Activated CD4-positive, CD25-positive, alpha-beta regulatory T cell treated with anti-CD3 and anti-CD28 coated beads, Interleukin-2, amount 50 U/mL, for 24 hours (primary cell): ENCODE data around the gene KCNMB2.
"Not testable (repeated sequence)": the region's sequence is repeated elsewhere in the genome, so short reads cannot be mapped to it uniquely, and the experiment has no call there.

Source experiments
- ATAC-seq, 2 donors: fragments of 150-1000 bp; cut with Tn5 transposase; one replicate each; pipeline ENCODE4 v1.10.0; 2021; ENCODE audit warnings: mild to moderate bottlenecking in 1 of 2, moderate library complexity in 1 of 2

The KCNMB2 gene

DNA sequence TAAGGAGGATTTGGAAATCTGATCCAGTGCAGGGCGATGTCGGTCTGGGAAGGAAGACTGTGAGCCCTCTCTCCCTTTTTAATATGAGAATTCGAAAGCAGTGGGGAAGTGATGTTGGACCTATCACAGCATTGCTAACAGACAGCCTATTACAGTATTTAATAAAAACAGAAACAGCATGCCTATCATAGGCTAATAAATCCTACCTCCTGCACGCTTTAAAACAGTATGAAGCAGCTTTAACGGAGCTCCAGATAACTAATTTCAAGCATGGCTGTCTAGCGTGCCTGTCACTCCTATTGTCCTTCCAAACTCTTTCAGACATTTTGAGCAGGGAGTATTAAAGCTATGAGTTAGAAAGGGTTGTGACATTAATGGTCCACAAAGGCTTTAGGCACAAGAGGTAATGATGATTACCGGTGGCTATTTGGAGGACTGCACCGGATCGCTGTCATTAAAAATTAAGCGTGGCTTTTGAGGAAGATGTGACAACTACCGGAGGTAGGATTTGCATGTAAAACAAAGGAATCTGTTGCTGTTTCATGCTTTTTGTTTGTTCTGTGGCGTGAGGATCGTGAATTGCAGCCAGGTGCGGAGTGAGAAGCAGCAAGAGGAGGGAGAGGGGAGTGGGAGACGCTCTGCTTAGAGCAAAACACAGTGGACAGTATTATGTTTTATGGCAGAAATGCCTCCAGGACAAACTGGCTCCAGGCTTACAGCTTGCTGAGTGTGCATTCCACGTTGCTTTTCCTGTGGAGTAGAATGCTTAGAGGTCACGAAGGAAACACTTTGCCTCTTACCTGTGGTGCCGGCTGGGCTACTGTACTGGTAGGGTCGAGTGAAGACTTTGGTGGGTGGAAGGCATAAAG, at the start of gene KCNMB2:
Gene KCNMB2, plus strand, starts transcription at position 226 of the 869 bp plus-strand sequence.
- ATAC-seq = no peak

DNA sequence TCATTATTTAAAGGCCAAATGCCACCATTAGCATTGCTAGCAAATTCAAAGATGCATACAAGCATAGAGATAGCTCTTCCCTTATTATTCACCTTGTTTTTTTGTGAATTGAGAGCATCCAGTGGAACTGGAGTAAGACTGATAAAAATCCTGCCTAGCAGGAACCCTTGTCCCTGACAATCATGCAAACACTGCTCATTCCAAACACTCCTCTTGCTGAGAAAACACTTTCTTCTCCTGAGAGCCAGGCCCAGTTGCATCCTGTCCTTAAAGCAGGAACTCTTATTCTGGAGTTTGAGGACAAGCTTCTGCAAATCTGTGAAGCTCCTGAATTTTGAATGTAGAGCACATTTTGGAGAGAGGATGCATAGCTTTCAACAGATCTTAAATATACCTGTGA, 49.3 kb upstream of the KCNMB2 start:
- ATAC-seq = no peak

DNA sequence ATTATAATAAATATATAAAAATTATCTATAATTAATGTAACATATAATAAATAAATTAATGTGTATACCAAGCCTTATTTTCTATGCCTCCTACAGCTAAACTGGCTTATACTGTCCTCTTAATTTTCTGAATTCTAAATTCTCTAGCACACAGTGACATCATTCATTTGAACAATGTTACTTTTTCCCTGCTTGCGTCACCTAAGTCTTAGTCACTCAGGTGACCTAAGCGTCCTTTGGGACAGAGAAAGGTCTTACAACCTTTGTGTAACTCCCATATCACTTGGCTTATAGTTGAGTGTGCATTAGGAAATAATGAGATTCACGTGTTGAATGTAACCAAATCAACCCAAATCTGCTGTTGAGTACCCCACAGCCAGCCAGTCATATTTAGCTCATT, 48.5 kb upstream of the KCNMB2 start:
- ATAC-seq = no peak

DNA sequence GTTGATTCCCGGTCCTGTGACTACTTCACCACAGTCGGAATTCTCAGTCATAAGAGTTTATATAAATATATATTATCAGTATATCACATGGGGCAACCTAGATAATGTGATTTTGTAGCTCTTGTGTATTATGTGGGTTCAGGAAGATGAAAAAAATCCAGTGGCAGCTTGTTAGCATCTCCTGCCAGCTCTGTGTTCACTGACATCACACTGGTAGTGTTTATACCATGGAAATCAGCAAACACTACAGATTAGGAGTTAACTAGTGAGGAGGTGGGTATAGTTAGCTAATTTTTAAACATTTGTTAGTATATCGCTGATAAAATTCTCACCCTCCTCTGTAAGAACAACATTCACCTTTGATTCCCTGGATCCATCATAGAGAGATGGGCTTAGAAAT, 44.5 kb upstream of the KCNMB2 start:
- no peak for ATAC-seq

DNA sequence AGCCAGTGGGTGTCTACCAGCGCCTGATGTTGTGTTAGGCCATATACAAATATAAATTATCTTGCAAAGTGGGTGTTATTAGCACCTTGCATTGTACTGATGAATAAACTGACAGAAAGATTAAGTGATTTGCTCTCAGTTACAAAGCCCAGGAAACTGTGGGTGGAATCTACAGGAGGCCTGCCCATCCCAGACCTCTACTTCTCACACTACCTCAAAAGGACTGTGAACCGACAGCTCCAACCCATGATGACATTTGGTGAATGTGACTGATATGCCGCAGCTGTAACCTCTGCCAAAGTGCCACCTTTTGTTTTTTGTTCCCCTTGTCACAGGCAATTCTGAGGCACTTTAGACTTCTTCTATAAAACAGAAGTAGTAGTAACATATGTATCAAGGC, 43.7 kb upstream of the KCNMB2 start:
- ATAC-seq = no peak

DNA sequence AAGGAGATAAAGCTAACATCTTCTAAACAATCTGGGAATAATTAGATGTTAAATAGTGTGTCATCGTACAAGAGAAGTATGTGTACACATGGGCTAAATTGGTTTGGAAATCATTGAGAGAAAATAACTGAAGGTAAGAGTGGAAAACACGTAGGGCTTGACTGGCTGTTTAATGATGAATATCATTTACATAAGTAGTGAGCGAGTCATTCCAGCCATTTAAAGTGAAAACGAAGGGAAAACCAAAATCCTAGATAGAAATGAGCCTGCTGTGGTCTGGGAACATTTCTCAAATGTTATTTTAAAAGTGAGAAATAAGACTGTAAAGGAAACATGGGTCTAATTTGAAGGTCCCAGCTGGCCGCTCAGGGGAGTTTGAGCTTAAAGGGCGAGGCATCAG, 41.9 kb upstream of the KCNMB2 start:
- ATAC-seq = no peak

DNA sequence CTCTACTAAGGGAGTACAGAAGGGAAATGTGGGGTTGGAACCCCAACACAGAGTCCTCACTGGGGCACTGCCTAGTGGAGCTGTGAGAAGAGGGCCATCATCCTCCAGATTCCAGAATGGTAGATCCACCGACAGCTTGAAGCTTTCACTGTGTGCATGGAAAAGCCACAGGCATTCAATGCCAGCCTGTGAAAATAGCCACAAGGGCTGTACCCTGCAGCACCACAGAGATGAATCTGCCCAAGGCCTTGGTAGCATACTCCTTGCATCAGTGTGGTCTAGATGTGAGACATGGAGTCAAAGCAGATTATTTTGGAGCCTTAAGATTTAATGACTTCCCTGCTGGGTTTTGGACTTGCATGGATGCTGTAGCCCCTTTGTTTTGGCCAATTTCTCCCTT, 39.3 kb upstream of the KCNMB2 start:
- ATAC-seq = no peak

DNA sequence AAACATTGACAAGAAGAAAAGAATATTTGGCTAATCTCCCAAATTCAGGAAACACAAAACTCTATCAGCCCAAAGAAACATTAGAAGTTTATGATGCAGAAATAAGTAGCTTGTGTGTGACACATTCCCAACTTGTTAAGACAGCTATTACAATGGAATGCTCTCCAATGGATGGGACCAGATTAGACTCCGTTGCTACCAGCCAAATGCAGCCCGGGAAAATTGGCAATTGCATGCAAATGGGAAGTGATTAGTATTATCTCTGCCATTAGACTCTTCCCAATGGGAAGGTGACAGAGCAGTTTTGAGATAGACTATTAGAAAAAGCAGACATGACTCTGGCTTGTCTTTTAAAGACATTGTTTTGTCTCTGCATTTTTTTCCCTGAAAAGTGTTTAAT, 37.4 kb upstream of the KCNMB2 start:
- ATAC-seq = no peak

DNA sequence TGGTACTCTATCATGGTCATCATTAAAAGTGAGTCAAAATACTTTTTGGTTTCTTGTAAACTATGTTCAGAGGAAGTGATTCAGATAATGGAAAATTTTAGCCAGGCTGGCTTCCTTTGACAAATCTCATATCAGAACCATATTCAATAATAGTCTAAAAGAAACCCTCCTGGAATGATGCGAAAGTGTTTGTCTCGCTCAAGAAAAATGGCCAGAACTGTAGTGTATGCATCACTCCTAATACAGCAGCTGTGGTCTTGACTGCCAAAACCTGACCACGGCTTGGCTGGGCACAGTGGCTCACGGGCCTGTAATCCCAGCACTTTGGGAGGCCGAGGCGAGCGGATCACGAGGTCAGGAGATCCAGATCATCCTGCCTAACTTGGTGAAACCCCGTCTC, 35.6 kb upstream of the KCNMB2 start:
- no peak for ATAC-seq

DNA sequence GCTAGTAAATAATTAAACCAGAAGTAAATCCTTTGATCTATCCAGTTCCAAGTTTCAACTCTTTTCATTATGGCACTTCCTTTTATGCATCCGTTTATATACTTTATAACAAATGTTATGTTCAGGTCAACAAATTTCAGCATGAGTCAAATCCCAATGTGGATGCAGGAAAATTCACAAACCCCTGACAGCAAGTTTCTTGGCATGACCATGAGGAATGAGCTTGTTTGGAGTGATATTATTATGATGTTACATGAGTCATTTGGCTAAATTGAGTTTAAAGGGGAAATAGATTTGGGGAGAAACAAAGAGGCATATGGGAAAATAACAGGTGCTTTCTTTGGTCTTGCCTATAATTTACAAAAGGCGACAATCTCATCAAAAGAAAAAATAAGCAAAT, 32.1 kb upstream of the KCNMB2 start:
- ATAC-seq = no peak

DNA sequence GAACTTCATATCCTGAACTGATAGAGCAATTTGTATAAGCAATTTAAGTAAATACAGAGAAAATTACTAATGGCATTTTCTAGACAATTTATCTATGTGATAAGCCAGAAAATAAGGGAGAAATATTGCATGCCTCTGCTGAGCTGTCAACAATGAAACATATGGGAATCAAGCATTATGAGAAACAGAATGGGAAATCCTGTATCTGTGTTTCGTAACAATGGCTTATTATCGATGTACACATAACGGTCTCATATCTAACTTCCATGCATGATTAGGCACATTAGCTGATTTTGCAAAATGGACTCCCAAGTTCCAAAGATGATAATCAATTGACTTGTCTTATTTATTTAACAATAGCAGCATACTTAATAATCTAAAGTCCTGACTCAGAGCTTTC, 30.4 kb upstream of the KCNMB2 start:
- ATAC-seq = no peak

DNA sequence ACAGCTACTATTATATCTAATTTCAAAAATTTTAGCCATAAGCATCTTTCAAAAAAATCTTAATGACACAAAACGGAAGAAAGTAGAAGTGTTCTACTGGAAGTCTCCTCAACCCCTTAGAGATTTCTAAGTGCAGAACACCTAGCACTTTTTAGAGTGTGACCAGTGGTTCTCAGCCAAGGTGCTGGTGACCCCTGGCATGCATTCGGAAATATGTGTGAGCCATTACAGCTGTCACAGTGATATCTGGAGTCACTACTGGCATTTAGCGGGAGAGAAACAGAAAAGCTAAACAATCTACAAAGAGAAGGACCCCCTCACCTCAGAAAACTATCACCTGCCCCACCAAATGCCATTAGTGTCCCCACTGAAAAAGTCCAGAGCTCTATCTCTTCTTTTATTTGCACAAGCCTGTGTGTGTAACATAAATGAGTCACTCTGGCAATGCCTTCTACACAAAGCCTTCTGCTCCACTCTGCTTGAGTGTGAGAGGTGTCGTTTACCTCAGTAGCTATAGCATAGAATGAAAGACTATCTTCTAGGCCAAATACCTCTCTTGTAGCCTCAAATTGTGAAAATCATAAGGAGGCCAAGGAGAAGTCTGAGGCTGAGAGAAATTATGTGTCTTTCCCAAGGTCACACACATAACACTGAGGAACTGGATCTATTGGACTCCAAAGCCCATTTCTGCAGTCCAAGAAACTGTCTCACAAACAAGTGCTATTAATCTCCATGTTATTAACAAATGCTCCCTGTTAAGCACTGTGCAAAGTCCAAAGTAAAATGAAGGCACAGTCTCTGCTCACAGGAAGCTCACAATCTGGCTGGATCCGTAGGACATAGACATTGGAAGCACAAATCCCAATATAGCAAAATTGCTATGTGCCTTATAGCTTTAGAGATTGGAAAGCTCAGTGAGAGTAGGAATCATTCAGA, 28.5 kb upstream of the KCNMB2 start:
- no peak for ATAC-seq

DNA sequence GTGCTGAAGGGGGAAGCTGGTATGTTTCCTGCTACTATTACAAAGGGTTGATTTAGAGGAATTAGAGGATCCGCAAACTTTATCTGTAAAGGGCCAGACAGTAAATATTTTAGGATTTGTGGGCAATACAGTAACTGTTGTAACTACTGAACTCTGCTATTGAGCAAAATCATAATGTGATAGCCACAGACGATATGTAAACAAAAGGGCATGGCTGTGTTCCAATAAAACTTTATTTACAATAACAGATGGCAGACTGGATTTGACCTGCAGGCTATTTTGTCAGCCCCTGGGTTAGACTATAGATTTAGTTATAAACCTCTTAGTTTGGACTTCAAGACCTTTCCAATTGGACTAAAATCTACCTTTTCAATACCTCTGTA, 27.8 kb upstream of the KCNMB2 start:
- ATAC-seq = no peak

DNA sequence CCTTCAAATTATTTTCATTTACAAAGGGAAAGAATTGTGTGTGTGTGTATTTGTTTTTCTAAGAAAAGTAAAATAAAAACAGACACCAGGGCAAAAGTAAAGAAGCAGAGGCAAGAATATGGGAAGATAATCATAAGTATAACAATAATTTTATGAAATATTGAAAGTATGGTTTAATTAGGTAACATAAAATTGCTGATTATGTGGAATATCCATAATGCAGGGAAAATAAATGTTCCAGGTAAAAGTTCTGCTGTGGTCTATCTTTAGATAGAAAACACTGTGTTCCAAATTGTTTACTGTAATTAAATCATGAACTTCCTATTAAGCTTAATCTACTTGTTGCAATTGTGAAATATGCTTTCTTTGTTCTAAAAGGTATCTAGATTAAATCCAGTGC, 25.7 kb upstream of the KCNMB2 start:
- ATAC-seq = no peak

DNA sequence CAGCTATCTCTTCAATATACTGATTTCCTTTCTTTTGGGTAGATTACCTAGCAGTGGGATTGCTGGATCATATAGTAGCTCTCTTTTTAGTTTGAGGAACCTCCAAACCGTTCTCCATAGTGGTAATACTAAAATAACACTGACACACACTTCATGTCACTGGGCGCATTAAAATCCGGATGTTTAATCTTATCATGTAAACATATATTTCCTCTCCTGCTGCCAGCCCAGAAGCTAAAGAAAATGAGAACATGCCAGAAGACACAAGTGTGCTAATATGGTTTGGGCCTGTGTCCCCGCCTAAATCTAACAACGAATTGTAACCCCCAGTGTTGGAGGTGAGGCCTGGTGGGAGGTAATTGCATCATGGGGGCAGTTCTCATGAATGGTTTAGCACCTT, 23.6 kb upstream of the KCNMB2 start:
- ATAC-seq = no peak

DNA sequence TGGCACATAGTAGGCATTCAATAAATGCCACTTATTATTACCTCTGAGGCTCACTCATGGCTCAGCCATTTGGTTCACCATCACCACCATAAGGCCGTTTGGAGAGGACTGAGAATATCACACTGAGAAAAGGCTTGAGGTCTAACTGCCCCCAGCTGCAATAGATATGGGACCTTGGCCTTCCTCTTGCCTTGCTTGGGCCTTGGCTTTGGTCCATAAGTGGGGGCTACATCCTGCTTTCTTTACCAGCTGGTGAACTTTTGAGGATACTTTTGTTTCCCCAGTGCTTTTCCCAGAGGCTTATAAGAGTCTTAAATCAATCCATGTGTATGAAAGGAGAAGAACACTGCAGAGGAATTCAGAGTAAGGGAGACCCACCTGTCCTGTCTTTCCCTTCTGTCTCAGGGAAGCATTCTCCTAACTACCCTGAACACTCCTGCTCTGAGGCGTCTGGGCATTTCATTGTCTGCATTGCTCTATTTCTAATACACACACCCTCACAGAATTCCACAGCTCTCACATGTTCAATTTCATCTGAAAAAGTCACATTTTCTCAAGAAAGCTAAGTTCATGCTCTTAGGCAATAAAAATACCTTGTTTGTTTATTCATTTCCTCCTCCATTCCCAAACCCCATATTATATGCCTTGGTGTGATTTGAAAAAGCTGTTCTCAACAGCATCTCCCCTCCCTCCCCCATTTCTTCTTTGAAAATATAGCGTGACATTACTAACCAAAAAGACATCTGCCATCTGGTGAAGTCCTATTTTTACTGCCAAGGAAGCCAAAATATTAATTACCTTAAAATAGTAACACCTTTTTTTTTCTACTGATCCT, 22.5 kb upstream of the KCNMB2 start:
- ATAC-seq = no peak

DNA sequence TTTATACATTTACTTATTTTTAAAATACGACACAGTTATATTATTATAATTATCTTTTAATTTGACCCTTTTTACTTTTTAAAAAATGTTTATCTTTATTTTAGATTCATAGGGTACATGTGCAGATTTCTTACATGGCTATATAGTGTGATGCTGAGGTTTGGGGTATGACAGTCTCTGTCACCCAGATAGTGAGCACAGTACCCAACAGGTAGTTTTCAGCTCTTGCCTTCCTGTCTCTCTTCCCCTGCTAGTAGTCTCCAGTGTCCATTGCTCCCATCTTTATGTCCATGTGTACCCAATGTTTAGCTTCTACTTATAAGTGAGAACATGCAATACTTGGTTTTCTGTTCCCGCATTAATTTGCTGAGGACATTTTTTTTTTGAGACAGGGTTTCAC, 21.8 kb upstream of the KCNMB2 start:
- no peak for ATAC-seq

DNA sequence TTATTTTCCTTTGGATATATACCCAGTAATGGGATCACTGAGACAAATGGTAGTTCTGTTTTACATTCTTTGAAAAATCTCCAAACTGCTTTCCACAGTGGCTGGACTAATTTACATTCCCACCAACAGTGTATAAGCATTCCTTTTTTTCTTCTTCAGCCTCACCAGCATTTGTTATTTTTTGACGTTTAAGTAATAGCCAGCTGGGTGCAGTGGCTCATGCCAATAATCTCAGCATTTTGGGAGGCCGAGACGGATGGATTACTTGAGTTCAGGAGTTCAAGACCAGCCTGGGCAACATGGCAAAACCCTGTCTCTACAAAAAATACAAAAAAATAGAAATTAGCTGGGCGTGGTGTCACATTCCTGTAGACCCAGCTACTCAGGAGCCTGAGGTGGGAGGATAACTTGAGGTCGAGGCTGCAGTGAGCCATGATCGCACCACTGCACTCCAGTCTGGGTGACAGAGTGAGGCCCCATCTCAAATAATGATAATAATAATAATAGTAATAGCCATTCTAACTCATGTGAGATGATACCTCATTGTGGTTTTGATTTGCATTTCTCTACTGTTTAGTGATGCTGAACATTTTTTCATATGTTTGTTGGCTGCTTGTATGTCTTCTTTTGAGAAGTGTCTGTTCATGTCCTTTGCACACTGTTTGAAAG, 21.0 kb upstream of the KCNMB2 start:
- ATAC-seq = not testable (repeated sequence)

DNA sequence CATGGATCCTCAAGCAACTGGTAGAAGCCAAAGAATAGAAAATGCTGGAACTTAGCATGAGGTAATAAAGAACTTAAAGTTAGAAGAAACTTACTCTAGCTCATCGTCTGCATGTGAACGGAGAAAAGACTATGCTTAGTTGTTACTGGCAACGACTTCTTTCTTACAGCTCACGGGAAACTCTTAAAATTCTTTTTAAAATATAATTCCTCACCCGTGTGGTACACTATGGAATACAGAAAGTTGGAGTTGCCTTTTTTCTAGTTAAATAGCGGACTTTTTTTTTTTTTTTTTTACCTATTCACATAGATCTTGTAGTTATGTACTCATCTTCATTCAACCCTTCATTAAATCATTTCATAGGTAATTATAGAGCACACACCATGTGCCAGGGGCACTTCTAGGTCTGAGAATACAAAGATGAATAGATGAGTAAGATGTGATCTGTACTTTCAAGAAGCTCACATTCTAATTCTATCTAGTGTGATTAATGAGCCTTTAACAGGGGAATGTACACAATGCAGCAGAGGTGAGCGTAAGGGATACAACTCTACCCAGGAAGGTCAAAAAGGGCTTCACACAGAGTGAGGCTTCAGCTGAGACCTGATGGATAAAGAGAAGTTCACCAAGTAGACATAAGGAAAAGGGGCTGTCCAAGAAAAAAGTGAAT, 18.4 kb upstream of the KCNMB2 start:
- no peak for ATAC-seq

DNA sequence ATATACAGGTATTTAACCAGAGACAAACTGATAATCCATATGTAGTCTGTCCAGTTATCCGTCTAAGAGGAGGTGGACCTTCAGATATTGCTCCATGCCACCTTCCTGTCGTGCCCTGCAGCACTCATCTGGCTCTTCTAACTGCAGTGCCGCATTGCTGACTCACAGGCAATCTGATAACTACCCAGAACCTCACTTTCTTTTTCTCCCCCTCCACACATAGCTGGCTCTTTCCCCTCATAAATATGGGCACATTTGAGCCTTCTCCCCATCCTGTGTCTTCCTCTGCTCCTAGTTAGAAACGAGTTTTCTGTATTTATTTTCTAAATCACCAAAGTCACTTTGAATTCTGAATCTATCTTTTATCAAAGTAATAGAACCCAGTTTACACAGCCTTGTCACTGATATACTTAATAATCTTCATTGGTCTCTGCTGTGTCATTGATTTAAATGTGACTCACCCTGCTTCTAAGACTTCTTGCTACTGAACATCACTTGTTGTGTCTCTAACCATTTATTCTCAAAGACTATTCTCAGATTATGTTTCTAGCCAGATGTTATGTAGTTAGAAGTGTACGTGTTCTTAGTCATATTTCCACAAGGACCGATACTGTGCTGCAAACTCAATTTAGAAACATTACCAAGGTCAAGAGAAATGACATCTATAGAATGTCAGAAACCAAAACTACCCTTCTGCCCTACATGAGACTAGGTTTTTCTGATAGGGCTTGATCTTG, 17.4 kb upstream of the KCNMB2 start:
- ATAC-seq = peak in 1 of 2 donors; percentile 7

DNA sequence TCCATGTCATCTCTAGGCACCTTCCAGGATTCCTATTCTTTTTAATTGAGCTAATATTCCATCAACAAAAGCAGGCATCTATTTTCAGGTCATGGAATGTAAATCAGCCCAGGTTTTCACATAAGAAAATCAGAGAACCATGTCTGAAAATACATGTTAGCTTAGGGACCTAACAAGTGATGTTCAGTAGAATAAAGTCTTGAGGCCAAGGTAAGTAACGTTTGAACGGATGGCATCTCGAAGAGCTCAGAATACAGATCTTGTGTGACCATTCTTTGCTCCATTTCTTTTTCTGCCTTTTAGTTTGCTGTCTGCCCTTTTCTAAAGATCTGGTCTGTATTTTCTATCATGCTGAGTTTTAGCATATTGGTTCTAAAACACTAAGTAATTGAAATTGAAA, 16.5 kb upstream of the KCNMB2 start:
- no peak for ATAC-seq
